GM12864 (cell line): ENCODE results near the gene CD58.

Source experiments
- DNase-seq: peaks from one replicate; pipeline ENCODE4 v3.0.0-alpha.2; 2011; ENCODE audit warnings: low read depth
- H3K4me3 ChIP-seq: 2 replicates; pipeline ENCODE4 v1.5.1; 2011; ENCODE audit warnings: mild to moderate bottlenecking, low read depth, low read length, control low read depth
- TF ChIP-seq, protein P1 (sequence below): IDR thresholded peaks from 2 replicates; pipeline ENCODE4 v1.5.1; 2011; ENCODE audit warnings: low read depth, mild to moderate bottlenecking, moderate library complexity, low read length, control low read depth, inconsistent platforms; ENCODE audit errors: missing control alignments

CD58 gene

GRCh38 chr1:116493036-116493435 is 77.8 kb downstream of the CD58 start:
- TF ChIP-seq, protein P1, sequence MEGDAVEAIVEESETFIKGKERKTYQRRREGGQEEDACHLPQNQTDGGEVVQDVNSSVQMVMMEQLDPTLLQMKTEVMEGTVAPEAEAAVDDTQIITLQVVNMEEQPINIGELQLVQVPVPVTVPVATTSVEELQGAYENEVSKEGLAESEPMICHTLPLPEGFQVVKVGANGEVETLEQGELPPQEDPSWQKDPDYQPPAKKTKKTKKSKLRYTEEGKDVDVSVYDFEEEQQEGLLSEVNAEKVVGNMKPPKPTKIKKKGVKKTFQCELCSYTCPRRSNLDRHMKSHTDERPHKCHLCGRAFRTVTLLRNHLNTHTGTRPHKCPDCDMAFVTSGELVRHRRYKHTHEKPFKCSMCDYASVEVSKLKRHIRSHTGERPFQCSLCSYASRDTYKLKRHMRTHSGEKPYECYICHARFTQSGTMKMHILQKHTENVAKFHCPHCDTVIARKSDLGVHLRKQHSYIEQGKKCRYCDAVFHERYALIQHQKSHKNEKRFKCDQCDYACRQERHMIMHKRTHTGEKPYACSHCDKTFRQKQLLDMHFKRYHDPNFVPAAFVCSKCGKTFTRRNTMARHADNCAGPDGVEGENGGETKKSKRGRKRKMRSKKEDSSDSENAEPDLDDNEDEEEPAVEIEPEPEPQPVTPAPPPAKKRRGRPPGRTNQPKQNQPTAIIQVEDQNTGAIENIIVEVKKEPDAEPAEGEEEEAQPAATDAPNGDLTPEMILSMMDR = no peak
- no peak overlapping the region for H3K4me3 ChIP-seq
- DNase-seq = no peak

GRCh38 chr1:116492358-116492811 is 78.4 kb downstream of the CD58 start:
- TF ChIP-seq, protein P1 = no peak
- DNase-seq = no peak
- H3K4me3 ChIP-seq = no peak overlapping the region

- no peak for DNase-seq
- TF ChIP-seq, protein P1 = no peak
- no peak overlapping the region for H3K4me3 ChIP-seq
Observed at GRCh38 chr1:116491700-116492357, 79.0 kb downstream of the CD58 start.

- TF ChIP-seq, protein P1 = no peak
- DNase-seq = no peak
- no peak overlapping the region for H3K4me3 ChIP-seq
Observed at GRCh38 chr1:116490588-116490987, 80.2 kb downstream of the CD58 start.

GRCh38 chr1:116489231-116489697 is 81.6 kb downstream of the CD58 start:
- TF ChIP-seq, protein P1 = no peak
- H3K4me3 ChIP-seq = no peak overlapping the region
- no peak for DNase-seq

- TF ChIP-seq, protein P1 = no peak
- no peak overlapping the region for H3K4me3 ChIP-seq
- DNase-seq = no peak
Observed at GRCh38 chr1:116488071-116488470, 82.8 kb downstream of the CD58 start.

GRCh38 chr1:116487583-116487982 is 83.2 kb downstream of the CD58 start:
- H3K4me3 ChIP-seq = no peak overlapping the region
- DNase-seq = no peak
- TF ChIP-seq, protein P1 = no peak
